GM06990 (cell line): Measurements from ENCODE around the gene CRP.
"Not testable (repeated sequence)": the region's sequence is repeated elsewhere in the genome, so short reads cannot be mapped to it uniquely, and the experiment has no call there.

Experiments used
- DNase-seq: peaks from one replicate; pipeline ENCODE4 v3.0.0-alpha.2; 2011; ENCODE audit not compliant: insufficient read length; ENCODE audit errors: extremely low read depth
- H3K27me3 ChIP-seq: replicated peaks from 2 replicates; pipeline ENCODE4 v1.6.0; 2011; ENCODE audit warnings: low read length; ENCODE audit not compliant: control insufficient read depth, insufficient read depth
- H3K36me3 ChIP-seq: 2 replicates; pipeline ENCODE4 v1.5.1; 2011; ENCODE audit warnings: low read length; ENCODE audit not compliant: control insufficient read depth, insufficient read depth
- H3K4me3 ChIP-seq: replicated peaks from 2 replicates; pipeline ENCODE4 v1.5.1; 2011; ENCODE audit warnings: low read depth, mild to moderate bottlenecking, control low read depth, low read length
- CTCF ChIP-seq: IDR thresholded peaks from 2 replicates; pipeline ENCODE4 v1.5.1; 2011; ENCODE audit warnings: low read length, control low read depth, mild to moderate bottlenecking, inconsistent platforms; ENCODE audit not compliant: insufficient read depth, poor library complexity, severe bottlenecking

The CRP gene

GRCh38 chr1:159743651-159744410 is 29.4 kb upstream of the CRP start:
- Histone ChIP-seq H3K36me3 (no peaks in the 10 kb centered on the region), H3K4me3 (no peak overlapping the region), H3K27me3 (no peaks in the 10 kb centered on the region)
- no peak for TF ChIP-seq CTCF
- no peak for DNase-seq

GRCh38 chr1:159737238-159737916 is 23.0 kb upstream of the CRP start:
- no peak overlapping the region for H3K4me3 ChIP-seq
- no peaks in the 10 kb centered on the region for H3K27me3 ChIP-seq
- no peak for DNase-seq
- no peak for TF ChIP-seq CTCF
- H3K36me3 ChIP-seq: no peaks in the 10 kb centered on the region

GRCh38 chr1:159723188-159723587 is 8.8 kb upstream of the CRP start:
- DNase-seq, H3K27me3 ChIP-seq, H3K4me3 ChIP-seq, H3K36me3 ChIP-seq: not testable (repeated sequence)

- no peak overlapping the region for H3K4me3 ChIP-seq
- TF ChIP-seq CTCF: no peak
- DNase-seq: no peak
- no peaks in the 10 kb centered on the region for H3K27me3 ChIP-seq
- no peaks in the 10 kb centered on the region for H3K36me3 ChIP-seq
These were observed 5.6 kb upstream of the CRP start for GRCh38 chr1:159719990-159720389.

- TF ChIP-seq CTCF: no peak
- DNase-seq: no peak
- Histone ChIP-seq H3K4me3 (no peak overlapping the region), H3K27me3 (no peaks in the 10 kb centered on the region), H3K36me3 (no peaks in the 10 kb centered on the region)
These were observed 1.5 kb upstream of the CRP start for GRCh38 chr1:159715855-159716254.

- Histone ChIP-seq H3K36me3 (no peaks in the 10 kb centered on the region), H3K27me3 (no peaks in the 10 kb centered on the region), H3K4me3 (no peak overlapping the region)
- DNase-seq: no peak
- TF ChIP-seq CTCF: no peak
These were observed 2.3 kb downstream of the CRP start for GRCh38 chr1:159712080-159712479.
